HUES48 (cell line): Measurements from ENCODE around the gene SLIT3.

Experiments used
- H3K27ac ChIP-seq: one replicate; pipeline ENCODE4 v1.7.0; 2013; ENCODE audit warnings: low read depth, low read length, inconsistent platforms
- H3K27me3 ChIP-seq: 2 replicates; pipeline ENCODE4 v1.6.1; 2013; ENCODE audit warnings: mild to moderate bottlenecking, low read length; ENCODE audit not compliant: control insufficient read depth, insufficient read depth
- H3K36me3 ChIP-seq: 2 replicates; pipeline ENCODE4 v1.6.1; 2013; ENCODE audit warnings: low read length; ENCODE audit not compliant: control insufficient read depth, insufficient read depth
- H3K4me1 ChIP-seq: 2 replicates; pipeline ENCODE4 v1.6.1; 2013; ENCODE audit warnings: mild to moderate bottlenecking, low read length; ENCODE audit not compliant: control insufficient read depth, insufficient read depth
- H3K4me3 ChIP-seq: 2 replicates; pipeline ENCODE4 v1.5.1; 2013; ENCODE audit warnings: mild to moderate bottlenecking, low read depth, low read length
- H3K9ac ChIP-seq: 2 replicates; pipeline ENCODE4 v1.6.1; 2013; ENCODE audit warnings: mild to moderate bottlenecking, low read depth, low read length, moderate library complexity
- H3K9me3 ChIP-seq: 2 replicates; pipeline ENCODE4 v1.6.1; 2013; ENCODE audit warnings: low read length; ENCODE audit not compliant: control insufficient read depth, insufficient read depth

SLIT3 gene

DNA sequence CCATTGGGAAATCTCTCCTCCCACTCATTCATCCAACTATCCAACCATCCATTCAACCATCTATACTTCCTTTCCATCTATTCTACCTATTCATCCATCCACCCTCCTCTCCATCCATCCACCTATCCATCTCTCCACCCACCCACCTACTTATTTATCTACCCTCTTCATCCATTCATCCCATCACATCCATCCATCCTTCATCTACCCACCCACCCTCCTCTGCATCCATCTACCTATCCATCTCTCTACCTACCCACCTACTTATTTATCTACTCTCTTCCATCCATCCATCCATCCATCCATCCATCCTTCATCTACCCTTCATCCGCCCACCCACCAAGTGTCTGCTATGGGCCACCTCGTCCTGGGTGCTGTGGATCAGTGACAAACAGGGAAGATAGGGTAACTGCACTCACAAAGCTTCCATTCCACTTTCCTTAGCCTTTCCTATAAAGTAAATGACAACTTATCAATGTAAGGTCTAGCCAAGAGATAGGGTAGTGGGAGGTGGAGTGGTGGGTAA, 625.0 kb downstream of the SLIT3 start:
- H3K4me3 ChIP-seq: no peak overlapping the region

GRCh38 chr5:168674893-168675482, 626.0 kb downstream of the SLIT3 start:
- no peaks in the 10 kb centered on the region for H3K9me3 ChIP-seq
- H3K27ac ChIP-seq: no peak overlapping the region
- no peaks in the 10 kb centered on the region for H3K27me3 ChIP-seq
- peaks cover 4% of the 10 kb centered on the region; the same call in 1 of the 2 replicates for H3K4me1 ChIP-seq
- H3K4me3 ChIP-seq: no peak overlapping the region
- H3K9ac ChIP-seq: no peak overlapping the region
- H3K36me3 ChIP-seq: no peaks in the 10 kb centered on the region

More for the DNA sequence above, 625.0 kb downstream of the SLIT3 start:
- Histone ChIP-seq H3K27me3 (no peaks in the 10 kb centered on the region), H3K27ac (no peak overlapping the region), H3K9ac (no peak overlapping the region), H3K36me3 (no peaks in the 10 kb centered on the region), H3K4me1 (peaks cover 4% of the 10 kb centered on the region; the same call in 1 of the 2 replicates), H3K9me3 (no peaks in the 10 kb centered on the region)

DNA sequence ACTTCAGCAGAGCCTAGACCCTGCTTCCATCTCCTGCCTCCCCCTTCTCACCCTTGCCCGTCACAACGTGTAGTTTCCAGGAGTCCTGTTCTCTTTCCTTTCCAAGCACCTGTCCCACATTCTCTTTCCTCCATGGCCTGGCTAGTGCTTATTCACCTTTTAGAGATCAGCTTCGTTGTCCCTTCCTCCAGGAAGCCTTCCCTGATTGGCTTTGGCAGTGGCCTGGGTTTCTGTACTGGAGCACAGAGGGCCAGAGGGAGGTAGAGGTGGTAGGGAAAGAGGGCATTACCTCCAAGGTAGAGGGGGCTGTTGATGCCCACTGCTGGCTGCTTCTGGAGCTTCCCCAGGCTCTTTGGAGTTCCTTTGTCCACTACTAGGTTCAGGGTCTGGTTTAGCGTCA, 628.1 kb downstream of the SLIT3 start:
- no peak overlapping the region for H3K4me3 ChIP-seq
- H3K27me3 ChIP-seq: no peaks in the 10 kb centered on the region
- H3K27ac ChIP-seq: no peak overlapping the region
- no peaks in the 10 kb centered on the region for H3K4me1 ChIP-seq
- H3K36me3 ChIP-seq: no peaks in the 10 kb centered on the region
- H3K9ac ChIP-seq: no peak overlapping the region
- no peaks in the 10 kb centered on the region for H3K9me3 ChIP-seq

DNA sequence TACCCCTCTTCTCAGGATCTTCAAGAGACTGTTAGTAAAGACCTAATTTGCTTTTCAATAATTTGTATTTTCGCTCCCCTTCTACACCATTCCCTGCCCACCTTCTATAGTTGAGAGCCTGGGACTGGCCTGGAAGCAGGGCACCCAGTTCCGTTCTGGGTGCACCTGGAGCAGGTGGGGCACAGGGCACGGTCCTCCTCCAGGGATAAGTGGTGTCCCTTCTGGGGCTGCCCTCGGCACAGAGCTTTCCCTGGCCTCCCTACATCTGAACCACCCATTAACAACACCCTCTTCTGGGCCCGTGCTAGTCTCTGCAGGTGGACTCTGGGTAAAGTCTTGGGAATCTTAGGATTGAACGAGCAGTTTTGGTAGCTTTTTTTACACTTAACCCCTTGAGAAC, 628.9 kb downstream of the SLIT3 start:
- H3K27me3 ChIP-seq: no peaks in the 10 kb centered on the region
- no peaks in the 10 kb centered on the region for H3K36me3 ChIP-seq
- H3K9ac ChIP-seq: no peak overlapping the region
- H3K4me1 ChIP-seq: no peaks in the 10 kb centered on the region
- H3K9me3 ChIP-seq: no peaks in the 10 kb centered on the region
- no peak overlapping the region for H3K4me3 ChIP-seq
- no peak overlapping the region for H3K27ac ChIP-seq

GRCh38 chr5:168670881-168671575, 629.9 kb downstream of the SLIT3 start:
- no peaks in the 10 kb centered on the region for H3K27me3 ChIP-seq
- H3K36me3 ChIP-seq: no peaks in the 10 kb centered on the region
- no peak overlapping the region for H3K9ac ChIP-seq
- H3K27ac ChIP-seq: no peak overlapping the region
- H3K4me1 ChIP-seq: no peaks in the 10 kb centered on the region
- H3K9me3 ChIP-seq: no peaks in the 10 kb centered on the region
- H3K4me3 ChIP-seq: no peak overlapping the region

GRCh38 chr5:168669668-168670378, 631.1 kb downstream of the SLIT3 start:
- Histone ChIP-seq H3K4me3 (no peak overlapping the region), H3K27me3 (no peaks in the 10 kb centered on the region), H3K4me1 (no peaks in the 10 kb centered on the region), H3K9me3 (no peaks in the 10 kb centered on the region), H3K27ac (no peak overlapping the region), H3K9ac (no peak overlapping the region), H3K36me3 (no peaks in the 10 kb centered on the region)

DNA sequence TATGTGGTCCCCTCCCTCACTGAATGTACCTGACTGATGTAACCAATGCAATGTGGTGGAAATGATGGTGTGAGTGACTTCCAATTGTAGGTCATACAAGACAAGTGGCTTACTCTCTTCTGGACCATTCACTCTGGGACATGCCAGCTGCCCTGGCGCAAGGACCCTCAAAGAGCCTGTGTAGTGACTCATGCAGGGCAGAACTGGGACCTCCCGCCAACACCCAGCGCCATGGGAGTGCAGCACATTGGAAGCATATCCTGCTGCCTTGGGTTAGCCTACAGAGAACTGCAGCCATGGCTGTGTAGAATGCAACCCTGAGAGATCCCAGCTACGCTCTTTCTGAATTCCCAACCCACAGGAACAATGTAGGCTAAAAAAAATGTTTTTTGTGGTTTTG, 631.8 kb downstream of the SLIT3 start:
- no peak overlapping the region for H3K9ac ChIP-seq
- no peak overlapping the region for H3K4me3 ChIP-seq
- no peaks in the 10 kb centered on the region for H3K27me3 ChIP-seq
- no peaks in the 10 kb centered on the region for H3K9me3 ChIP-seq
- no peaks in the 10 kb centered on the region for H3K4me1 ChIP-seq
- no peak overlapping the region for H3K27ac ChIP-seq
- no peaks in the 10 kb centered on the region for H3K36me3 ChIP-seq

GRCh38 chr5:168668078-168668477, 632.9 kb downstream of the SLIT3 start:
- Histone ChIP-seq H3K4me1 (no peaks in the 10 kb centered on the region), H3K27ac (no peak overlapping the region), H3K9ac (no peak overlapping the region), H3K27me3 (no peaks in the 10 kb centered on the region), H3K36me3 (no peaks in the 10 kb centered on the region), H3K9me3 (no peaks in the 10 kb centered on the region), H3K4me3 (no peak overlapping the region)

DNA sequence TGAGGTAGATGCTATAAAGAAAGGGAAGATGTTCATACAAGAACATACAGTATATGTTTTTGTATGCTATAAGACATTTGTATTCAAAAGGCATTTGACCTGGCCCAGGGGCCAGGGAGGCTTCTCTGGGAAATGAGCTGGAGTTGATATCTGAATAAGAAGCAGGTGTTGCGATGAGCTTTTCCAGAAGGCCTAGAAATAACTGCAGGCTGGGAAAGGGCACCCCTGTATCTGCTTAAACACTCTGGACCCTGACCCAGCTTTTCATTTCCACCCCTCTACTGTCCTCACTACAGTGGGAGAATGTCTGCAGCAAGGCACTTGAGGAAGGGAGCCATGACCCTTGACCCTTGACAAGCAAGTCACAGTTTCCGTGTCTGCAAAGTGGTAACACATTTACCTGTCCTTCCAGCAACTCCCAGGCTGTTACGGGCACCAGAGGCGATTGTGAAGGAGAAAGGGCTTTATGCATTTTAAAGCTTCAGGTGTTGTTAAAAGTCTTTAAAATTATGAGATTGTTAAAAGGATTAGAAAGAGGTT, 633.6 kb downstream of the SLIT3 start:
- no peak overlapping the region for H3K9ac ChIP-seq
- H3K27me3 ChIP-seq: no peaks in the 10 kb centered on the region
- no peaks in the 10 kb centered on the region for H3K9me3 ChIP-seq
- H3K36me3 ChIP-seq: no peaks in the 10 kb centered on the region
- no peak overlapping the region for H3K27ac ChIP-seq
- no peaks in the 10 kb centered on the region for H3K4me1 ChIP-seq
- no peak overlapping the region for H3K4me3 ChIP-seq

- no peaks in the 10 kb centered on the region for H3K27me3 ChIP-seq
- no peak overlapping the region for H3K27ac ChIP-seq
- H3K36me3 ChIP-seq: no peaks in the 10 kb centered on the region
- no peaks in the 10 kb centered on the region for H3K9me3 ChIP-seq
- no peaks in the 10 kb centered on the region for H3K4me1 ChIP-seq
- no peak overlapping the region for H3K4me3 ChIP-seq
- no peak overlapping the region for H3K9ac ChIP-seq
These were observed 634.6 kb downstream of the SLIT3 start for GRCh38 chr5:168666356-168666755.
